GM08714 (cell line): ENCODE results near the gene ZNF391.
"Not testable (repeated sequence)": the region's sequence is repeated elsewhere in the genome, so short reads cannot be mapped to it uniquely, and the experiment has no call there.

ENCODE experiments used
- H3K4me3 ChIP-seq: fragments of 200-500 bp; sonication (Bioruptor generic); 2 replicates; pipeline ENCODE4 v1.5.1; 2014; ENCODE audit warnings: mild to moderate bottlenecking, low read length, inconsistent platforms
- ZNF274 ChIP-seq: IDR thresholded peaks from 2 replicates; pipeline ENCODE4 v1.6.1; 2012; ENCODE audit warnings: mild to moderate bottlenecking, low read depth, low read length

ZNF391 gene

GRCh38 chr6:27388293-27389197 is at the start of gene ZNF391:
Gene ZNF391 (plus strand): TSS chr6:27388759. CDS start chr6:27400371, 11,612 bp downstream.
- H3K4me3 ChIP-seq, result peak within 1 kb of the TSS; percentile 67
- TF ChIP-seq ZNF274, result no peak

GRCh38 chr6:27352850-27353249 is 35.7 kb upstream of the ZNF391 start:
- H3K4me3 ChIP-seq, result no peak overlapping the region
- no peak for TF ChIP-seq ZNF274

DNA sequence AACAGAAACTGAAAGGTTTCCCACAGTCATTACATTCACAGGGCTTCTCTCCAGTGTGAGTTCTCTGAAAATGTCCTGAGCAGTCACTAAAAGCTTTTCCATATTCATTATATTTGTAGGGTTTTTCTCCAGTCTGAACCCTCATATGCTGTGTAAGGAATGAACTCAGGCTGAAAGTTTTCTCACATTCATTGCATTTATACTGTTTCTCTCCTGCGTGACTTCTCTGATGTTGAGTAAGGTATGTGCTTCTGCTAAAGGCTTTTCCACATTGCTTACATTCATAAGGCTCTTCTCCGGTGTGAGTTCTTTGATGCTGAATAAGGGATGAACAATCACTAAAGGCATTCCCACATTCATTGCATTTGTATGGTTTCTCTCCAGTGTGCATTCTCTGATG is 29.8 kb upstream of the ZNF391 start:
- no peak overlapping the region for H3K4me3 ChIP-seq
- TF ChIP-seq ZNF274, result peak; percentile 66

DNA sequence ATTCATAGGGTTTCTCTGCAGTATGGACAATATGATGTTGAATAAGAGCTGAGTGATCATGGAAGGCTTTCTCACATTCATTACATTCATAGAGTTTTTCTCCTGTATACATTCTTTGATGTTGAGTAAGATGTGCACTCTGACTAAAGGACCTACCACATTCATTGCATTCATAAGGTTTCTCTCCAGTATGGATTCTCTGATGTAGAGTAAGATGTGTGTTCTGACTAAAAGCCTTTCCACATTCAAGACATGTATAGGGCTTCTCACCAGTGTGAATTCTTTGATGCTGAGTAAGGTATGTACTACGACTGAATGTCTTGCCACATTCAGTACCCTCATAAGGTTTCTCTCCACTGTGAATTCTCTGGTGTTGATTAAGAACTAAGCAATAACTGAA is 29.3 kb upstream of the ZNF391 start:
- TF ChIP-seq ZNF274, result no peak
- no peak overlapping the region for H3K4me3 ChIP-seq

DNA sequence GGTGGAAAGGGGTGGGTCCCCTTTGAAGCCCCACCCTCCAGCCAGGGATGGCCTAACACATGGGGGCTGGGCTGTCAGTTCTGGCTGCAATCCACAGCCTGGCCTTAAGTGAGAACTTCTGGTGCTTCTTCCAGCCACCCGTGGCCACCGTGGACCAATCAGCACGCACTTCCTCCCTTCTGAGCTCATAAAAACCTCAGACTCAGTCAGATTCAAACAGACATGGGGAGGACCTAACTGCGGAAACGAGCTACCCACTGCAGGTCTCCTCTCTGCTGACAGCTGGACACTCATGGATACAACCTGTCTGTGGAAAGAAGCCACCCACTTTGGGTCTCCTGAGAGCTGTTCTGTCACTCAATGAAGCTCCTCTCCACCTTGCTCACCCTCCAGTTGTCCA is 20.4 kb upstream of the ZNF391 start:
- TF ChIP-seq ZNF274, result no peak

DNA sequence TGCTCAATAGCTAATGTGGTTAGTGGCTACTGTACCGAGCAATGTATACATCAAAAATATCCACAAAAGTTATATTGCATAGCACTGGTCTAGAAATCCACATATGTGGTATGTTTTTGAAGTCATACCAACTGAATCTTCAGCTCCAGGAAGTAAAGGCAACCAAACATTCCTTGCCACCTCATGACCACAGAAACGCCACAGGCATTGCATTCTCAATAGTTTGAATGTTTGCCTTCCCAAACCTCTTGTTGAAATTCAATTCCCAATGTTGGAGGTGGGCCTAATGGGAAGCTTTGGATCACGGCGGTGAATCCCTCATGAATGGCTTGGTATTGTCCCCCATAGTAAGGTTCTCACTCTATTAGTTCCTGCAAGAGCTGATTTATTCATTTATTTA is 18.2 kb upstream of the ZNF391 start:
- no peak overlapping the region for H3K4me3 ChIP-seq
- TF ChIP-seq ZNF274, result no peak

More for the DNA sequence above, 20.4 kb upstream of the ZNF391 start:
- H3K4me3 ChIP-seq, result no peak overlapping the region

DNA sequence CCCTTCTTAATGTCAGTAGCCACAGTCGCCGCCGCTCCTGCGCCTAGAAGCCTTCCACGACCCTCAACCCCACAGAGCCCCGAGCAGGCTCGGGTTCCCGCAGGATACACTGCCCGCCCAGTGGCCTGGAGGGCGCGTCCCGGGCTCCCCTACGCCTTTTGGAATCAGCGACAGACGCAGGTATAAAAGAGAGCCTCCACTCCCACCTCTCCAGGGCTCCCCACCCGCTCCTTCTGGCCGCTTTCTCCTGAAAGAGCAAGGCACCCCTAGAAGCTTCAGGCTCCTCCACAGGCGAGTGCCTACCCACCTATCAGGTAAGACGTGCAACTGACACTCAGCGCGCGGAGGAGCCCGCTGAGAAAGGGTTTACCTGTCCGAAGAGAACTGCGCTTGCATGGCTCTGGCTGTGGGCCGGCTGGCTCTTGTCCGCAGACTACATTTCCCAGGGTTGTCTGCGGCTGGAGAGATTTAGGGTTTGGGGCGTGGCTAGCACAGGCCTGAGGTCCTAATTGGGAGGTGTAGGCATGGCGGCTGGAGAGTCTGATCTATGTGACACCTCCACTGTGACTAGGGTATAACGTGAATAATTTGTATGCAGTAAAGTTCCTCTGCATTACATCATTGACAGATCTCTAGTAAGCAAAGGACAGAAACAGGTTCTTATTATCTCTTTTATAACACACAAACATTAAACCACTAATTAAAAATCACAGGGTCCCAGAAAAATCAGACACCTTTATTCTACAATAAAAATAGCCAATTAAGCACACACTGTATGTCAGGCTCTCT is 13.5 kb upstream of the ZNF391 start:
- H3K4me3 ChIP-seq, result peak overlapping the region; percentile 32
- TF ChIP-seq ZNF274, result no peak

- H3K4me3 ChIP-seq, result no peak overlapping the region
- no peak for TF ChIP-seq ZNF274
Observed at GRCh38 chr6:27375613-27376079, 12.9 kb upstream of the ZNF391 start.

DNA sequence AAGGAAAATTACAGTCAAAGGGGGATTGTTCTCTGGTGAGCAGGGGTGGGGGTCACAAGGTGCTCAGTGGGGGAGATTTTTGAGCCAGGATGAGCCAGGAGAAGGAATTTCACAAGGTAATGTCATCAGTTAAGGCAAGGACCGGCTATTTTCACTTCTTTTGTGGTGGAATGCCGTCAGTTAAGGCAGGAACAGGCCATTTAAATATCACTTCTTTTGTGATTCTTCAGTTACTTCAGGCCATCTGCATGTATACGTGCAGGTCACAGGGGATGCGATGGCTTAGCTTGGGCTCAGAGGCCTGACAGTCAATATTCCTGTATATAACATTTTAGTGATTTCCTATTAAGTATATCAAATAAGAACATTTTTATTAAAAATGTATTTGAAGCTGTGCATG is 10.2 kb upstream of the ZNF391 start:
- not testable (repeated sequence) for H3K4me3 ChIP-seq

- H3K4me3 ChIP-seq, result not testable (repeated sequence)
Observed at GRCh38 chr6:27381001-27381400, 7.6 kb upstream of the ZNF391 start.

DNA sequence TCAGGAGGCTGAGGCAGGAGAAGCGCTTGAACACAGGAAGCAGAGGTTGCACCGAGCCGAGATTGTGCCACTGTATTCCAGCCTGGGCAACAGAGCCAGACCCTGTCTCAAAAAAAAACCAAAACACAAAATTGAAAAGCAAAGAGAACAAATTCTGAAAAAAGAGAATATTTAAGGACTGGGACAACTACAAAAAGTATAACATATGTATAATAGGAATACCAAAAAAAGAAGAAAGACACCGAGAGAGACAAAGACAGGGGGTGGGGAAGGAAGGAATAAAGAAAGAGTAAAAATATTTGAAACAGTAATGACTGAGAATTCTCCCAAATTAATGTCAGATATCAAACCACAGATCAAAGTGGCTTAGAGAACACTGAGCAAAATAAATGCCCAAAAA is 5.5 kb upstream of the ZNF391 start:
- H3K4me3 ChIP-seq, result no peak overlapping the region
- no peak for TF ChIP-seq ZNF274

- no peak for TF ChIP-seq ZNF274
- no peak overlapping the region for H3K4me3 ChIP-seq
Observed at GRCh38 chr6:27383481-27383880, 5.1 kb upstream of the ZNF391 start.

DNA sequence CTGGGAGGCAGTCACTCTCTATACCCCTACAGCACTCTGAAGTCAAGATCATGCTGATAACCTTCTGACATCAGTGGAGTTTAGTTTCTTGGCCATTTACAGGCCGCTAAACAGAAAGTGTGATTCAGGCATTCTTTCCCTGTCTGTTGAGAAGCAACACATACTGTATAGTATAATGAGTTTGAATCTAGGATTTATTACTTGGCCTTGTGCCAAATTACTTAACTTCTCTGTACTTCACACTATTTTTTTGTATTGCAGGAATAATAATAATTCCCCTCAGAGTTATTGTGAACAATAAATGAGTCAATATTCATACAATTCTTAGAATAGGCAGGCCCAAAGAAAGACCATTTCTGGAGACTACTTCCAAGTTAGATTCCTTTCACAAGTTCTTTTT is 4.1 kb downstream of the ZNF391 start:
- H3K4me3 ChIP-seq, result no peak overlapping the region
- TF ChIP-seq ZNF274, result no peak

- TF ChIP-seq ZNF274, result no peak
- H3K4me3 ChIP-seq, result no peak overlapping the region
Observed at GRCh38 chr6:27394073-27394472, 5.5 kb downstream of the ZNF391 start.
